HG02885 (cell line): ENCODE results near the gene NDUFAF7.
A peak's percentile ranks its signal among the peaks of the same experiment; 100 is the strongest.
"Not testable (repeated sequence)": the region's sequence is repeated elsewhere in the genome, so short reads cannot be mapped to it uniquely, and the experiment has no call there.

ENCODE experiments used
- ATAC-seq: cut with Tn5 transposase; IDR thresholded peaks from one replicate; pipeline ENCODE4 v1.9.1; 2021; ENCODE audit warnings: mild to moderate bottlenecking; ENCODE audit not compliant: unreplicated experiment, poor library complexity

NDUFAF7 gene

GRCh38 chr2:37211212-37211611 is 20.2 kb upstream of the NDUFAF7 start:
- no peak for ATAC-seq

GRCh38 chr2:37211939-37212338 is 19.5 kb upstream of the NDUFAF7 start:
- ATAC-seq, result no peak

- no peak for ATAC-seq
Measured at GRCh38 chr2:37215250-37215649, 16.2 kb upstream of the NDUFAF7 start.

- ATAC-seq, result no peak
Measured at GRCh38 chr2:37219046-37219445, 12.4 kb upstream of the NDUFAF7 start.

- no peak for ATAC-seq
Measured at GRCh38 chr2:37223131-37223530, 8.3 kb upstream of the NDUFAF7 start.

- no peak for ATAC-seq
Measured at GRCh38 chr2:37224063-37224462, 7.4 kb upstream of the NDUFAF7 start.

GRCh38 chr2:37225129-37225528 is 6.3 kb upstream of the NDUFAF7 start:
- ATAC-seq, result not testable (repeated sequence)

- ATAC-seq, result no peak
Measured at GRCh38 chr2:37226863-37227262, 4.6 kb upstream of the NDUFAF7 start.

- ATAC-seq, result no peak
Measured at GRCh38 chr2:37228788-37229187, 2.7 kb upstream of the NDUFAF7 start.

GRCh38 chr2:37230581-37230980 is 877 bp upstream of the NDUFAF7 start:
- ATAC-seq, result no peak

- peak; percentile 8 for ATAC-seq
Measured at GRCh38 chr2:37232131-37232933, 874 bp downstream of the NDUFAF7 start.

GRCh38 chr2:37243435-37243834 is 12.0 kb downstream of the NDUFAF7 start:
- no peak for ATAC-seq

GRCh38 chr2:37244017-37244416 is 12.6 kb downstream of the NDUFAF7 start:
- peak; percentile 99 for ATAC-seq

GRCh38 chr2:37244755-37245154 is 13.3 kb downstream of the NDUFAF7 start:
- ATAC-seq, result no peak

GRCh38 chr2:37246205-37246604 is 14.7 kb downstream of the NDUFAF7 start:
- ATAC-seq, result no peak

- ATAC-seq, result no peak
Measured at GRCh38 chr2:37250869-37251740, 19.6 kb downstream of the NDUFAF7 start.

- ATAC-seq, result no peak
Measured at GRCh38 chr2:37262522-37262921, 31.1 kb downstream of the NDUFAF7 start.

GRCh38 chr2:37263839-37264238 is 32.4 kb downstream of the NDUFAF7 start:
- ATAC-seq, result no peak

- ATAC-seq, result no peak
Measured at GRCh38 chr2:37267685-37268084, 36.2 kb downstream of the NDUFAF7 start.

- no peak for ATAC-seq
Measured at GRCh38 chr2:37268111-37268510, 36.7 kb downstream of the NDUFAF7 start.

GRCh38 chr2:37271376-37272067 is 40.1 kb downstream of the NDUFAF7 start:
- no peak for ATAC-seq
